WTC11 (cell line): ENCODE data around the gene MRFAP1. TPM values are rescaled to one million over a fixed set of nuclear protein-coding genes. Genes with fewer than 3 reads are reported as not detected.

Experiments
- ATAC-seq: fragments of 200-7000 bp; cut with Tn5 transposase; 2 replicates; pipeline ENCODE4 v1.10.0; 2021; ENCODE audit warnings: mild to moderate bottlenecking, moderate library complexity
- CTCF ChIA-PET: fragments of 300-600 bp; sonication (Branson Sonifier 250); formaldehyde crosslinking; loops from one replicate; lab custom pipeline; 2021; ENCODE audit warnings: antibody characterized with exemption; lab: Charles Lee
- POLR2A ChIA-PET: fragments of 350-600 bp; sonication (Branson Sonifier 250); formaldehyde crosslinking; loops from one replicate; lab custom pipeline; 2021; ENCODE audit warnings: antibody characterized with exemption; lab: Charles Lee
- DNase-seq: peaks from one replicate; pipeline ENCODE4 v3.0.0; 2021; ENCODE audit warnings: low spot score
- H3K27ac Mint-ChIP-seq: 2 replicates; pipeline ENCODE4 v1.8.0; 2021; ENCODE audit warnings: mixed read lengths
- H3K27me3 Mint-ChIP-seq: 2 replicates; pipeline ENCODE4 v1.8.0; 2021; ENCODE audit warnings: low read depth, mild to moderate bottlenecking, moderate library complexity, mixed read lengths
- H3K36me3 Mint-ChIP-seq: 2 replicates; pipeline ENCODE4 v1.8.0; 2021; ENCODE audit warnings: mixed read lengths
- H3K4me1 Mint-ChIP-seq: 2 replicates; pipeline ENCODE4 v1.8.0; 2022; ENCODE audit warnings: mixed read lengths
- H3K4me3 Mint-ChIP-seq: 2 replicates; pipeline ENCODE4 v1.8.0; 2021; ENCODE audit warnings: mild to moderate bottlenecking, moderate library complexity, mixed read lengths
- H3K9me3 Mint-ChIP-seq: 2 replicates; pipeline ENCODE4 v1.8.0; 2021; ENCODE audit warnings: mixed read lengths
- CREB1 ChIP-seq: sonication (generic); formaldehyde crosslinking; IDR thresholded peaks from 2 replicates; pipeline ENCODE4 v1.8.0; 2023; ENCODE audit warnings: mild to moderate bottlenecking, missing genetic modification reagents
- ELF4 ChIP-seq: sonication (generic); formaldehyde crosslinking; IDR thresholded peaks from 2 replicates; pipeline ENCODE4 v1.8.1; 2022; ENCODE audit warnings: low read depth, mild to moderate bottlenecking, moderate library complexity, missing genetic modification reagents
- EMX1 ChIP-seq: fragments of 250-450 bp; sonication (Bioruptor Pico); IDR thresholded peaks from 2 replicates; pipeline ENCODE4 v1.8.0; 2021; ENCODE audit warnings: mild to moderate bottlenecking
- FOXK1 ChIP-seq: sonication (generic); formaldehyde crosslinking; IDR thresholded peaks from 2 replicates; pipeline ENCODE4 v1.8.0; 2022; ENCODE audit warnings: mild to moderate bottlenecking, moderate library complexity, missing genetic modification reagents
- GABPB1 ChIP-seq: sonication (generic); formaldehyde crosslinking; IDR thresholded peaks from 2 replicates; pipeline ENCODE4 v1.8.1; 2023; ENCODE audit warnings: mild to moderate bottlenecking, missing genetic modification reagents
- GTF2I ChIP-seq: fragments of 250-450 bp; sonication (Bioruptor Pico); conservative IDR thresholded peaks from 2 replicates; pipeline ENCODE4 v1.4.0; 2021; ENCODE audit warnings: mild to moderate bottlenecking
- JAZF1 ChIP-seq: fragments of 250-450 bp; sonication (Bioruptor Pico); IDR thresholded peaks from 2 replicates; pipeline ENCODE4 v1.9.0; 2021; ENCODE audit warnings: moderate library complexity, mild to moderate bottlenecking, inconsistent platforms
- NFE2L1 ChIP-seq: sonication (generic); formaldehyde crosslinking; IDR thresholded peaks from 2 replicates; pipeline ENCODE4 v1.8.1; 2023; ENCODE audit warnings: missing genetic modification reagents
- SP1 ChIP-seq: sonication (generic); formaldehyde crosslinking; conservative IDR thresholded peaks from 2 replicates; pipeline ENCODE4 v1.8.1; 2022; ENCODE audit warnings: missing genetic modification reagents
- TCF7 ChIP-seq: sonication (generic); formaldehyde crosslinking; IDR thresholded peaks from 2 replicates; pipeline ENCODE4 v1.8.0; 2022; ENCODE audit warnings: mild to moderate bottlenecking, low read depth, missing genetic modification reagents, moderate library complexity
- TEAD4 ChIP-seq: sonication (generic); formaldehyde crosslinking; IDR thresholded peaks from 2 replicates; pipeline ENCODE4 v1.8.0; 2022; ENCODE audit warnings: mild to moderate bottlenecking, missing genetic modification reagents
- ZNF121 ChIP-seq: sonication (generic); formaldehyde crosslinking; IDR thresholded peaks from 2 replicates; pipeline ENCODE4 v1.8.0; 2023; ENCODE audit warnings: missing genetic modification reagents
- ZNF138 ChIP-seq: sonication (generic); formaldehyde crosslinking; conservative IDR thresholded peaks from 2 replicates; pipeline ENCODE4 v1.8.1; 2022; ENCODE audit warnings: mild to moderate bottlenecking, moderate library complexity, missing genetic modification reagents
- total RNA-seq: library from RNA; stranded (reverse); gene quantifications from 3 replicates; pipeline ENCODE4 v1.2.3, GENCODE V29; 2021
- TF ChIP-seq, protein P1 (sequence below): sonication (generic); formaldehyde crosslinking; IDR thresholded peaks from 2 replicates; pipeline ENCODE4 v1.8.1; 2023; ENCODE audit warnings: mild to moderate bottlenecking, missing genetic modification reagents
- TF ChIP-seq, protein P2 (sequence below): sonication (generic); formaldehyde crosslinking; IDR thresholded peaks from 2 replicates; pipeline ENCODE4 v1.8.0; 2022; ENCODE audit warnings: mild to moderate bottlenecking, missing genetic modification reagents
- TF ChIP-seq, protein P3 (sequence below): sonication (generic); formaldehyde crosslinking; IDR thresholded peaks from 2 replicates; pipeline ENCODE4 v1.8.0; 2022; ENCODE audit warnings: mild to moderate bottlenecking, missing genetic modification reagents
- TF ChIP-seq, protein P4 (sequence below): sonication (generic); formaldehyde crosslinking; IDR thresholded peaks from 2 replicates; pipeline ENCODE4 v1.8.1; 2023; ENCODE audit warnings: mild to moderate bottlenecking, moderate library complexity, missing genetic modification reagents
- TF ChIP-seq, protein P5 (sequence below): sonication (generic); formaldehyde crosslinking; IDR thresholded peaks from 2 replicates; pipeline ENCODE4 v1.8.1; 2023; ENCODE audit warnings: mild to moderate bottlenecking, missing genetic modification reagents
- TF ChIP-seq, protein P6 (sequence below): sonication (generic); formaldehyde crosslinking; IDR thresholded peaks from 2 replicates; pipeline ENCODE4 v1.8.0; 2023; ENCODE audit warnings: missing genetic modification reagents, mild to moderate bottlenecking, borderline replicate concordance
- TF ChIP-seq, protein P7 (sequence below): sonication (generic); formaldehyde crosslinking; IDR thresholded peaks from 2 replicates; pipeline ENCODE4 v1.8.0; 2022; ENCODE audit warnings: mild to moderate bottlenecking, missing genetic modification reagents
- TF ChIP-seq, protein P8 (sequence below): sonication (generic); formaldehyde crosslinking; IDR thresholded peaks from 2 replicates; pipeline ENCODE4 v1.8.1; 2022; ENCODE audit warnings: missing genetic modification reagents, borderline replicate concordance

MRFAP1 gene
- total RNA-seq, 1 experiment from 2014 or later, result 319 TPM

DNA sequence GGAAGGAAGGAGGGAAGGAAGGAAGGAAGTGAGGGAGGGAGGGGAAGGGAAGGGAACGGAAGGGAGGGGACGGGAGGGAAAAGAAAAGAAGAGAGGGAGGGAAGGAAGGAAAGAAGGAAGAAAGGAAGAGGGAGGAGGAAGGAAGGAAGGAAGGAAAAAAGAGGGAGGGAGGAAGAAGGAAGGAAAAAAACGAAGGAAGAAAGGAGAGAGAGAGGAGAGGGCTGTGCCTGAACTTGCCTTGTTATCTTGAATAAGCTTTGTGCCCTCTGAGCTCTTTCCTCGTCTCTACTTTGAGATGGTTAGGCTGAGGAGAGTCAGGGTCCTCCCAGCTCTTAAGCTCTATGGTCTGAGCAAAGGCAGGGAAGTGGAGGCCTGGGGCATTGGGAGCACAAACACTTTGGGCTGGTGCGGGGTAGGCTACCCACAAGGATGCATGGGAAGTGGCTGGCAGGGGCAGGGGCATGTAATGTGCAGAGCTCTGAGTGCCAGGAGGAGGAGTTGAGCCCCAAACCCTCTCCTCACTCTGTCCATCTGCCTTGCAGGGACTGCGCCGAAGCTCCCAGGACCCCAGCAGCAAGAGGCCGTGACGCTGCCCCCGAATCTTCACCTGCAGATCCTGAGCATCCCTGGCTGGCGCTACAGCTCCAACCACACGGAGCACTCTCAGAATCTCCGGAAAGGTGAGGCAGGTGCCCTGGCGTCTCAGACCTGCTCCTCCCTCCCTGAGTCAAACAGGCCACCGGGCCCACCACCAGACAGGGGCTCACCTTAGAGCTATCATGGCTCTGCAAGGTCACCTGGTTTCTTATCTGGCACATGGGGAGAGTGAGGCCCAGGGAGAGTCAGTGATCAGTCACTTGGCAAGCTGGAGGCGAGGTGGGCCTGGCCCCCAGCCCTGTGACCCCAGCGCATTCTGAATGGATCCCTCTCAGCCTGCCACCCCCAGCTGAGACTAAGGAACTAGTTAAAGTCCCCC, 26.5 kb upstream of the MRFAP1 start (continued):
- TF ChIP-seq, protein P1, sequence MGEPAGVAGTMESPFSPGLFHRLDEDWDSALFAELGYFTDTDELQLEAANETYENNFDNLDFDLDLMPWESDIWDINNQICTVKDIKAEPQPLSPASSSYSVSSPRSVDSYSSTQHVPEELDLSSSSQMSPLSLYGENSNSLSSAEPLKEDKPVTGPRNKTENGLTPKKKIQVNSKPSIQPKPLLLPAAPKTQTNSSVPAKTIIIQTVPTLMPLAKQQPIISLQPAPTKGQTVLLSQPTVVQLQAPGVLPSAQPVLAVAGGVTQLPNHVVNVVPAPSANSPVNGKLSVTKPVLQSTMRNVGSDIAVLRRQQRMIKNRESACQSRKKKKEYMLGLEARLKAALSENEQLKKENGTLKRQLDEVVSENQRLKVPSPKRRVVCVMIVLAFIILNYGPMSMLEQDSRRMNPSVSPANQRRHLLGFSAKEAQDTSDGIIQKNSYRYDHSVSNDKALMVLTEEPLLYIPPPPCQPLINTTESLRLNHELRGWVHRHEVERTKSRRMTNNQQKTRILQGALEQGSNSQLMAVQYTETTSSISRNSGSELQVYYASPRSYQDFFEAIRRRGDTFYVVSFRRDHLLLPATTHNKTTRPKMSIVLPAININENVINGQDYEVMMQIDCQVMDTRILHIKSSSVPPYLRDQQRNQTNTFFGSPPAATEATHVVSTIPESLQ (CRISPR knock-in tag), result no peak
- TF ChIP-seq, protein P2, sequence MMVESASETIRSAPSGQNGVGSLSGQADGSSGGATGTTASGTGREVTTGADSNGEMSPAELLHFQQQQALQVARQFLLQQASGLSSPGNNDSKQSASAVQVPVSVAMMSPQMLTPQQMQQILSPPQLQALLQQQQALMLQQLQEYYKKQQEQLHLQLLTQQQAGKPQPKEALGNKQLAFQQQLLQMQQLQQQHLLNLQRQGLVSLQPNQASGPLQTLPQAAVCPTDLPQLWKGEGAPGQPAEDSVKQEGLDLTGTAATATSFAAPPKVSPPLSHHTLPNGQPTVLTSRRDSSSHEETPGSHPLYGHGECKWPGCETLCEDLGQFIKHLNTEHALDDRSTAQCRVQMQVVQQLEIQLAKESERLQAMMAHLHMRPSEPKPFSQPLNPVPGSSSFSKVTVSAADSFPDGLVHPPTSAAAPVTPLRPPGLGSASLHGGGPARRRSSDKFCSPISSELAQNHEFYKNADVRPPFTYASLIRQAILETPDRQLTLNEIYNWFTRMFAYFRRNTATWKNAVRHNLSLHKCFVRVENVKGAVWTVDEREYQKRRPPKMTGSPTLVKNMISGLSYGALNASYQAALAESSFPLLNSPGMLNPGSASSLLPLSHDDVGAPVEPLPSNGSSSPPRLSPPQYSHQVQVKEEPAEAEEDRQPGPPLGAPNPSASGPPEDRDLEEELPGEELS (CRISPR knock-in tag), result no peak
- TF ChIP-seq NFE2L1 (CRISPR knock-in tag) (no peak), TEAD4 (CRISPR knock-in tag) (no peak), TCF7 (CRISPR knock-in tag) (no peak), ZNF138 (CRISPR knock-in tag) (no peak), ELF4 (no peak)

DNA sequence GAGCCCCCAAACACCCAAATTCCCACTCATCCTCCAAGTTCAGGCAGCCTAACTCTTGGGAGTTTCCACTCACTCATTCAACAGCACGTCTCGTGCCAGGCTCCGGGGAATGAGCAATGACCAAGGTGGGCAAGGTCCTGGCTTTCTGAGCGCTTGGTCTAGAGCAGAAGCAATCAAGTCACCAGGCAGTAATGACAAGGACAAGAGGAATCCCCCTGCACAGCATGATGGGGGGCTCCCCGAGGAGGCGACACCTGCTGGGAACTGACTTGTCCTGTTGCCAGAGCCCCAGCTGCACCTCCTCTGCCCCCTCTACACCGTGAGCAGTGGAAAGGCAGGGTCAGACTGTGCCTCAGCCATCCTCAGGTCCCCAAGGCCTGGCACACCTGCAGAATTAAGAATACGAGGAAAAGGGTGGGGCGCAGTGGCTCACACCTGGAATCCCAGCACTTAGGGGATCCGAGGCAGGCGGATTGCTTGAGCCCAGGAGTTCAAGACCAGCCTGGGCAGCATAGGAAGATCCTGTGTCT, 25.7 kb upstream of the MRFAP1 start:
- no peak for TF ChIP-seq SP1
- TF ChIP-seq, protein P3, sequence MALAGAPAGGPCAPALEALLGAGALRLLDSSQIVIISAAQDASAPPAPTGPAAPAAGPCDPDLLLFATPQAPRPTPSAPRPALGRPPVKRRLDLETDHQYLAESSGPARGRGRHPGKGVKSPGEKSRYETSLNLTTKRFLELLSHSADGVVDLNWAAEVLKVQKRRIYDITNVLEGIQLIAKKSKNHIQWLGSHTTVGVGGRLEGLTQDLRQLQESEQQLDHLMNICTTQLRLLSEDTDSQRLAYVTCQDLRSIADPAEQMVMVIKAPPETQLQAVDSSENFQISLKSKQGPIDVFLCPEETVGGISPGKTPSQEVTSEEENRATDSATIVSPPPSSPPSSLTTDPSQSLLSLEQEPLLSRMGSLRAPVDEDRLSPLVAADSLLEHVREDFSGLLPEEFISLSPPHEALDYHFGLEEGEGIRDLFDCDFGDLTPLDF (CRISPR knock-in tag), result no peak
- TF ChIP-seq, protein P4, sequence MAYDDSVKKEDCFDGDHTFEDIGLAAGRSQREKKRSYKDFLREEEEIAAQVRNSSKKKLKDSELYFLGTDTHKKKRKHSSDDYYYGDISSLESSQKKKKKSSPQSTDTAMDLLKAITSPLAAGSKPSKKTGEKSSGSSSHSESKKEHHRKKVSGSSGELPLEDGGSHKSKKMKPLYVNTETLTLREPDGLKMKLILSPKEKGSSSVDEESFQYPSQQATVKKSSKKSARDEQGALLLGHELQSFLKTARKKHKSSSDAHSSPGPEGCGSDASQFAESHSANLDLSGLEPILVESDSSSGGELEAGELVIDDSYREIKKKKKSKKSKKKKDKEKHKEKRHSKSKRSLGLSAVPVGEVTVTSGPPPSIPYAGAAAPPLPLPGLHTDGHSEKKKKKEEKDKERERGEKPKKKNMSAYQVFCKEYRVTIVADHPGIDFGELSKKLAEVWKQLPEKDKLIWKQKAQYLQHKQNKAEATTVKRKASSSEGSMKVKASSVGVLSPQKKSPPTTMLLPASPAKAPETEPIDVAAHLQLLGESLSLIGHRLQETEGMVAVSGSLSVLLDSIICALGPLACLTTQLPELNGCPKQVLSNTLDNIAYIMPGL (CRISPR knock-in tag), result no peak
- no peak for TF ChIP-seq GABPB1 (CRISPR knock-in tag)
- TF ChIP-seq, protein P5, sequence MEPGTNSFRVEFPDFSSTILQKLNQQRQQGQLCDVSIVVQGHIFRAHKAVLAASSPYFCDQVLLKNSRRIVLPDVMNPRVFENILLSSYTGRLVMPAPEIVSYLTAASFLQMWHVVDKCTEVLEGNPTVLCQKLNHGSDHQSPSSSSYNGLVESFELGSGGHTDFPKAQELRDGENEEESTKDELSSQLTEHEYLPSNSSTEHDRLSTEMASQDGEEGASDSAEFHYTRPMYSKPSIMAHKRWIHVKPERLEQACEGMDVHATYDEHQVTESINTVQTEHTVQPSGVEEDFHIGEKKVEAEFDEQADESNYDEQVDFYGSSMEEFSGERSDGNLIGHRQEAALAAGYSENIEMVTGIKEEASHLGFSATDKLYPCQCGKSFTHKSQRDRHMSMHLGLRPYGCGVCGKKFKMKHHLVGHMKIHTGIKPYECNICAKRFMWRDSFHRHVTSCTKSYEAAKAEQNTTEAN, result no peak
- TF ChIP-seq FOXK1 (CRISPR knock-in tag), result no peak
- TF ChIP-seq, protein P6, sequence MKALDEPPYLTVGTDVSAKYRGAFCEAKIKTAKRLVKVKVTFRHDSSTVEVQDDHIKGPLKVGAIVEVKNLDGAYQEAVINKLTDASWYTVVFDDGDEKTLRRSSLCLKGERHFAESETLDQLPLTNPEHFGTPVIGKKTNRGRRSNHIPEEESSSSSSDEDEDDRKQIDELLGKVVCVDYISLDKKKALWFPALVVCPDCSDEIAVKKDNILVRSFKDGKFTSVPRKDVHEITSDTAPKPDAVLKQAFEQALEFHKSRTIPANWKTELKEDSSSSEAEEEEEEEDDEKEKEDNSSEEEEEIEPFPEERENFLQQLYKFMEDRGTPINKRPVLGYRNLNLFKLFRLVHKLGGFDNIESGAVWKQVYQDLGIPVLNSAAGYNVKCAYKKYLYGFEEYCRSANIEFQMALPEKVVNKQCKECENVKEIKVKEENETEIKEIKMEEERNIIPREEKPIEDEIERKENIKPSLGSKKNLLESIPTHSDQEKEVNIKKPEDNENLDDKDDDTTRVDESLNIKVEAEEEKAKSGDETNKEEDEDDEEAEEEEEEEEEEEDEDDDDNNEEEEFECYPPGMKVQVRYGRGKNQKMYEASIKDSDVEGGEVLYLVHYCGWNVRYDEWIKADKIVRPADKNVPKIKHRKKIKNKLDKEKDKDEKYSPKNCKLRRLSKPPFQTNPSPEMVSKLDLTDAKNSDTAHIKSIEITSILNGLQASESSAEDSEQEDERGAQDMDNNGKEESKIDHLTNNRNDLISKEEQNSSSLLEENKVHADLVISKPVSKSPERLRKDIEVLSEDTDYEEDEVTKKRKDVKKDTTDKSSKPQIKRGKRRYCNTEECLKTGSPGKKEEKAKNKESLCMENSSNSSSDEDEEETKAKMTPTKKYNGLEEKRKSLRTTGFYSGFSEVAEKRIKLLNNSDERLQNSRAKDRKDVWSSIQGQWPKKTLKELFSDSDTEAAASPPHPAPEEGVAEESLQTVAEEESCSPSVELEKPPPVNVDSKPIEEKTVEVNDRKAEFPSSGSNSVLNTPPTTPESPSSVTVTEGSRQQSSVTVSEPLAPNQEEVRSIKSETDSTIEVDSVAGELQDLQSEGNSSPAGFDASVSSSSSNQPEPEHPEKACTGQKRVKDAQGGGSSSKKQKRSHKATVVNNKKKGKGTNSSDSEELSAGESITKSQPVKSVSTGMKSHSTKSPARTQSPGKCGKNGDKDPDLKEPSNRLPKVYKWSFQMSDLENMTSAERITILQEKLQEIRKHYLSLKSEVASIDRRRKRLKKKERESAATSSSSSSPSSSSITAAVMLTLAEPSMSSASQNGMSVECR (CRISPR knock-in tag), result no peak
- TF ChIP-seq JAZF1, result no peak
- no peak for TF ChIP-seq EMX1
- no peak for TF ChIP-seq GTF2I (CRISPR knock-in tag)
- no peak for TF ChIP-seq CREB1
- TF ChIP-seq, protein P7, sequence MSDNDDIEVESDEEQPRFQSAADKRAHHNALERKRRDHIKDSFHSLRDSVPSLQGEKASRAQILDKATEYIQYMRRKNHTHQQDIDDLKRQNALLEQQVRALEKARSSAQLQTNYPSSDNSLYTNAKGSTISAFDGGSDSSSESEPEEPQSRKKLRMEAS (CRISPR knock-in tag), result no peak
- no peak for TF ChIP-seq ZNF121 (CRISPR knock-in tag)
- TF ChIP-seq, protein P8, sequence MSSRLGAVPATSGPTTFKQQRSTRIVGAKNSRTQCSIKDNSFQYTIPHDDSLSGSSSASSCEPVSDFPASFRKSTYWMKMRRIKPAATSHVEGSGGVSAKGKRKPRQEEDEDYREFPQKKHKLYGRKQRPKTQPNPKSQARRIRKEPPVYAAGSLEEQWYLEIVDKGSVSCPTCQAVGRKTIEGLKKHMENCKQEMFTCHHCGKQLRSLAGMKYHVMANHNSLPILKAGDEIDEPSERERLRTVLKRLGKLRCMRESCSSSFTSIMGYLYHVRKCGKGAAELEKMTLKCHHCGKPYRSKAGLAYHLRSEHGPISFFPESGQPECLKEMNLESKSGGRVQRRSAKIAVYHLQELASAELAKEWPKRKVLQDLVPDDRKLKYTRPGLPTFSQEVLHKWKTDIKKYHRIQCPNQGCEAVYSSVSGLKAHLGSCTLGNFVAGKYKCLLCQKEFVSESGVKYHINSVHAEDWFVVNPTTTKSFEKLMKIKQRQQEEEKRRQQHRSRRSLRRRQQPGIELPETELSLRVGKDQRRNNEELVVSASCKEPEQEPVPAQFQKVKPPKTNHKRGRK (CRISPR knock-in tag), result no peak
- Mint-ChIP-seq H3K4me3 (no peak overlapping the region), H3K27ac (no peak overlapping the region), H3K27me3 (no peaks in the 10 kb centered on the region), H3K4me1 (no peaks in the 10 kb centered on the region), H3K36me3 (peaks cover 5% of the 10 kb centered on the region), H3K9me3 (peaks cover 10% of the 10 kb centered on the region)
- CTCF ChIA-PET, result interaction anchor here (1.2 kb wide), 1 partner anchor 76 kb away, joined by 4 read pairs; no protein-coding TSS in a partner anchor
- no peak for ATAC-seq
- POLR2A ChIA-PET, result no interaction called here
- no peak for DNase-seq
